ENCODE data around the gene TPCN1.

- TF ChIP-seq CTCF (IDR thresholded peaks at IDR 0.05) (no peak), ZFX (IDR thresholded peaks at IDR 0.05; ENCODE audit: borderline replicate concordance) (no peak)
Measured at GRCh38 chr12:113299619-113300237, 78.5 kb downstream of the TPCN1 start.

Data from 22Rv1 (cell line).